ENCODE measurements around the gene IL1RAP.

IL1RAP gene

DNA sequence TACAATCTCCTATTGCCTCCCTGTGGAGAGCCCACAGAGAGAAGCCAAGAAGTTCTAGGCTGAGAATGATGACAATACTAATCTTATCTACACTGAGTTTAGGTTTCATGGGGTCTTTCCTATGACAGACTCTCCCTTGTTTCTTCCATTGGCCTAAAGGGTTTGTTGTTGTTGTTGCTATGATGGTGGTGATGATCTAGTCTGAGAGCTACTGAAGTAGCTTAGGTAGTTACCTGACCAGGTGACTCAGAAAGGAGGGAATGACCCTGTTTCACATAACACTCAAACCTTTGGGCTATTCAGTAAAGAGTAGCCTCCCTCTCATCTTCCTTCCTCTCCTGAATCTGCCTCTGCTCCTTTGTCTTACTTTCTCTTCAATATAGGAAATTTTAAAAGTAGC lies 178.4 kb downstream of the IL1RAP start:
- no peaks in the 10 kb centered on the region for H3F3A ChIP-seq (ENCODE audit: insufficient read depth)
- no peak overlapping the region for H3K27ac ChIP-seq (ENCODE audit: low read depth, low read length)
- H3K4me2 ChIP-seq (ENCODE audit: low read depth, low read length, poor library complexity, severe bottlenecking): no peak overlapping the region
- H2AFZ ChIP-seq (ENCODE audit: low read depth, low read length, severe bottlenecking): no peak overlapping the region
- no peaks in the 10 kb centered on the region for H3K79me2 ChIP-seq (ENCODE audit: insufficient read depth, low read length)
- H3K4me3 ChIP-seq (ENCODE audit: insufficient read depth, low read length, poor library complexity, severe bottlenecking): no peak overlapping the region
- no peak overlapping the region for H3K9ac ChIP-seq (ENCODE audit: low read length)
- H3K27me3 ChIP-seq (ENCODE audit: low read length): no peaks in the 10 kb centered on the region
- H3K36me3 ChIP-seq (ENCODE audit: low read length): no peaks in the 10 kb centered on the region
- no peaks in the 10 kb centered on the region for H3K9me2 ChIP-seq (replicated peaks; ENCODE audit: insufficient read depth, low read length)
- H4K20me1 ChIP-seq (ENCODE audit: low read depth, low read length): no peaks in the 10 kb centered on the region
- H3K9me3 ChIP-seq (ENCODE audit: insufficient read depth, low read length): no peaks in the 10 kb centered on the region
- no peak for TF ChIP-seq EZH2phosphoT487 (conservative IDR thresholded peaks at IDR 0.05; ENCODE audit: low read length)
- TF ChIP-seq, protein P1, sequence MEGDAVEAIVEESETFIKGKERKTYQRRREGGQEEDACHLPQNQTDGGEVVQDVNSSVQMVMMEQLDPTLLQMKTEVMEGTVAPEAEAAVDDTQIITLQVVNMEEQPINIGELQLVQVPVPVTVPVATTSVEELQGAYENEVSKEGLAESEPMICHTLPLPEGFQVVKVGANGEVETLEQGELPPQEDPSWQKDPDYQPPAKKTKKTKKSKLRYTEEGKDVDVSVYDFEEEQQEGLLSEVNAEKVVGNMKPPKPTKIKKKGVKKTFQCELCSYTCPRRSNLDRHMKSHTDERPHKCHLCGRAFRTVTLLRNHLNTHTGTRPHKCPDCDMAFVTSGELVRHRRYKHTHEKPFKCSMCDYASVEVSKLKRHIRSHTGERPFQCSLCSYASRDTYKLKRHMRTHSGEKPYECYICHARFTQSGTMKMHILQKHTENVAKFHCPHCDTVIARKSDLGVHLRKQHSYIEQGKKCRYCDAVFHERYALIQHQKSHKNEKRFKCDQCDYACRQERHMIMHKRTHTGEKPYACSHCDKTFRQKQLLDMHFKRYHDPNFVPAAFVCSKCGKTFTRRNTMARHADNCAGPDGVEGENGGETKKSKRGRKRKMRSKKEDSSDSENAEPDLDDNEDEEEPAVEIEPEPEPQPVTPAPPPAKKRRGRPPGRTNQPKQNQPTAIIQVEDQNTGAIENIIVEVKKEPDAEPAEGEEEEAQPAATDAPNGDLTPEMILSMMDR (IDR thresholded peaks at IDR 0.05; ENCODE audit: insufficient read depth, low read length, poor library complexity, severe bottlenecking): no peak

DNA sequence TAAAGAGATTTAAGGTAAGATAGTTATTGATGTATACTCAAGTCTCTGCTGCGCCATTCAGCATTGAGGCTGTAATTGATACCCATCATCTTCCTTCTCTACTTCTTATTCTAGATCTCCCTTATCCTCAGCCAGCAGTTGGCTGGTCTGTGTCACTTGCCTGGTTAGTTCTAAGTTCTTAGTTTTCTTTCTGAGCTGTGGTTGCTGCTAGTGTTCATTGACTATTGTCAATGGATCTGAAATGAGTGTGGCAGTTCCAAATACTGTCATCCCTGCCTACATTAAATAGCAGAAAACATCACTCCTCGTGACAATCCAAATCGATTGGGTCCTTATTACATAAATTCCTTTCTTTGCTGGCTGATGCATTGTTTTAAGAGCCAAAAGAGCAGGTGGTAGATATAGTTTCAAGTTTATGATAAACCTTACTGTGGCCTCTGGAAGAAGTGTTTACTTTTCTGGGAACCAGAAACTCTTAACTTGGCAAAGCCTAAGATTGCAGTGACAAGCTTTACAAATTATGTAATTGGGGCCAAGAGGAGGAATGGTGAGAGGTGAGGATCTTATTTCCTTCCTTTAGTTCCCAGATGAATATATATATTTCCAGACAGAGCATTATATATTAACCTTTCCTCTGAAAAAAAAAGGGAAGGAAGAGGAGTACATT lies 180.6 kb downstream of the IL1RAP start:
- no peaks in the 10 kb centered on the region for H3F3A ChIP-seq (ENCODE audit: insufficient read depth)
- H4K20me1 ChIP-seq (ENCODE audit: low read depth, low read length): no peaks in the 10 kb centered on the region
- H3K9ac ChIP-seq (ENCODE audit: low read length): no peak overlapping the region
- H2AFZ ChIP-seq (ENCODE audit: low read depth, low read length, severe bottlenecking): no peak overlapping the region
- no peaks in the 10 kb centered on the region for H3K36me3 ChIP-seq (ENCODE audit: low read length)
- no peak overlapping the region for H3K27ac ChIP-seq (ENCODE audit: low read depth, low read length)
- no peak overlapping the region for H3K4me2 ChIP-seq (ENCODE audit: low read depth, low read length, poor library complexity, severe bottlenecking)
- H3K27me3 ChIP-seq (ENCODE audit: low read length): no peaks in the 10 kb centered on the region
- no peaks in the 10 kb centered on the region for H3K9me2 ChIP-seq (replicated peaks; ENCODE audit: insufficient read depth, low read length)
- no peaks in the 10 kb centered on the region for H3K79me2 ChIP-seq (ENCODE audit: insufficient read depth, low read length)
- TF ChIP-seq EZH2phosphoT487 (conservative IDR thresholded peaks at IDR 0.05; ENCODE audit: low read length): no peak
- TF ChIP-seq, protein P1 (IDR thresholded peaks at IDR 0.05; ENCODE audit: insufficient read depth, low read length, poor library complexity, severe bottlenecking): no peak
- H3K9me3 ChIP-seq (ENCODE audit: insufficient read depth, low read length): no peaks in the 10 kb centered on the region
- no peak overlapping the region for H3K4me3 ChIP-seq (ENCODE audit: insufficient read depth, low read length, poor library complexity, severe bottlenecking)

DNA sequence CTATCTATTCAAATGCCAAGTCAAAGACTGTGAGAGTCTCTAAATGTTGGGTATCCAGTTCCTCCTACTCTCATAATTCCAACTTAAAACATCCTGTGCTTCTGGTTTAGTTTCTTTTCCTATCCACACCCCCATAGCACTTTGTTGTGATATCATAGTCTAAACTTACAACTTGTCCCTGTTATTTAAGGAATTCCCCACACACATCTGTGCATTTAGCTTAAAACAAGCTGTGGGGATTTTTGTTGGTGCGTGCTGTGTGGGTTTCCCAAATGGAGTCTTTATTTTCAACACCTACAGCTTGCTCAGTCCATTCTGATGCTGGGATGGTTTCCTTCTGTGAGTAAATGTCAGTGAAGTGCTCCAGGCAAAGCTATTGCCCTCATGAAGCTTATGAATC lies 181.3 kb downstream of the IL1RAP start:
- no peak for TF ChIP-seq EZH2phosphoT487 (conservative IDR thresholded peaks at IDR 0.05; ENCODE audit: low read length)
- TF ChIP-seq, protein P1 (IDR thresholded peaks at IDR 0.05; ENCODE audit: insufficient read depth, low read length, poor library complexity, severe bottlenecking): no peak
- Histone ChIP-seq H3K79me2 (ENCODE audit: insufficient read depth, low read length) (no peaks in the 10 kb centered on the region), H3K4me2 (ENCODE audit: low read depth, low read length, poor library complexity, severe bottlenecking) (no peak overlapping the region), H3K4me3 (ENCODE audit: insufficient read depth, low read length, poor library complexity, severe bottlenecking) (no peak overlapping the region), H3K36me3 (ENCODE audit: low read length) (no peaks in the 10 kb centered on the region), H3F3A (ENCODE audit: insufficient read depth) (no peaks in the 10 kb centered on the region), H3K27me3 (ENCODE audit: low read length) (no peaks in the 10 kb centered on the region), H3K9me3 (ENCODE audit: insufficient read depth, low read length) (no peaks in the 10 kb centered on the region), H4K20me1 (ENCODE audit: low read depth, low read length) (no peaks in the 10 kb centered on the region), H3K9ac (ENCODE audit: low read length) (no peak overlapping the region), H3K9me2 (replicated peaks; ENCODE audit: insufficient read depth, low read length) (no peaks in the 10 kb centered on the region), H3K27ac (ENCODE audit: low read depth, low read length) (no peak overlapping the region), H2AFZ (ENCODE audit: low read depth, low read length, severe bottlenecking) (no peak overlapping the region)
